ENCODE measurements around the gene SSTR5.
A peak's percentile ranks its signal among the peaks of the same experiment; 100 is the strongest.

Gene SSTR5

GRCh38 chr16:1119129-1119528 is 46.6 kb downstream of the SSTR5 start:
- H3K36me3 ChIP-seq (replicated peaks; ENCODE audit: insufficient read depth, low read length): no peaks in the 10 kb centered on the region
- no peak overlapping the region for H3K27ac ChIP-seq (ENCODE audit: low read length)
- no peak overlapping the region for H2AFZ ChIP-seq (ENCODE audit: low read length)
- 0 out of 2 replicates have a peak, but pooled peaks cover 5% of the 10 kb centered on the region for H3K4me1 ChIP-seq (ENCODE audit: low read length)
- H3K4me3 ChIP-seq (ENCODE audit: low read length): no peak overlapping the region
- no peaks in the 10 kb centered on the region for H3K9me2 ChIP-seq (replicated peaks; ENCODE audit: insufficient read depth, low read length)
- H3K9me3 ChIP-seq (replicated peaks; ENCODE audit: insufficient read depth, low read length): no peaks in the 10 kb centered on the region
- no peak for DNase-seq
- H3K9ac ChIP-seq (ENCODE audit: low read length): no peak overlapping the region
- H4K20me1 ChIP-seq (ENCODE audit: insufficient read depth, low read length): no peaks in the 10 kb centered on the region
- no peak for TF ChIP-seq EZH2phosphoT487 (IDR thresholded peaks at IDR 0.05; ENCODE audit: low read length)
- no peak for TF ChIP-seq EZH2 (optimal IDR thresholded peaks at IDR 0.05; ENCODE audit: low read depth, low read length)
- no peaks in the 10 kb centered on the region for H3K79me2 ChIP-seq (ENCODE audit: low read length)
- no peak overlapping the region for H3K4me2 ChIP-seq (ENCODE audit: low read depth, low read length)
- H3F3A ChIP-seq (ENCODE audit: insufficient read depth, low read length): no peaks in the 10 kb centered on the region
- peaks cover 94% of the 10 kb centered on the region for H3K27me3 ChIP-seq (replicated peaks; ENCODE audit: insufficient read depth, low read length)

GRCh38 chr16:1119766-1120576 is 47.4 kb downstream of the SSTR5 start:
- Histone ChIP-seq H3K9me2 (replicated peaks; ENCODE audit: insufficient read depth, low read length) (no peaks in the 10 kb centered on the region), H3K4me1 (ENCODE audit: low read length) (0 out of 2 replicates have a peak, but pooled peaks cover 5% of the 10 kb centered on the region), H3K9ac (ENCODE audit: low read length) (no peak overlapping the region), H2AFZ (ENCODE audit: low read length) (no peak overlapping the region), H3K4me3 (ENCODE audit: low read length) (no peak overlapping the region), H4K20me1 (ENCODE audit: insufficient read depth, low read length) (no peaks in the 10 kb centered on the region), H3K9me3 (replicated peaks; ENCODE audit: insufficient read depth, low read length) (no peaks in the 10 kb centered on the region), H3K36me3 (replicated peaks; ENCODE audit: insufficient read depth, low read length) (no peaks in the 10 kb centered on the region), H3K27me3 (replicated peaks; ENCODE audit: insufficient read depth, low read length) (peaks cover 94% of the 10 kb centered on the region), H3K79me2 (ENCODE audit: low read length) (no peaks in the 10 kb centered on the region), H3F3A (ENCODE audit: insufficient read depth, low read length) (no peaks in the 10 kb centered on the region), H3K4me2 (ENCODE audit: low read depth, low read length) (no peak overlapping the region), H3K27ac (ENCODE audit: low read length) (no peak overlapping the region)
- TF ChIP-seq CTCF (IDR thresholded peaks at IDR 0.05; ENCODE audit: low read length): no peak
- no peak for TF ChIP-seq EZH2 (optimal IDR thresholded peaks at IDR 0.05; ENCODE audit: low read depth, low read length)
- TF ChIP-seq EZH2phosphoT487 (IDR thresholded peaks at IDR 0.05; ENCODE audit: low read length): no peak
- no peak for DNase-seq

GRCh38 chr16:1120577-1120941 is 48.0 kb downstream of the SSTR5 start:
- no peaks in the 10 kb centered on the region for H3K9me2 ChIP-seq (replicated peaks; ENCODE audit: insufficient read depth, low read length)
- H3K27me3 ChIP-seq (replicated peaks; ENCODE audit: insufficient read depth, low read length): peaks cover 96% of the 10 kb centered on the region
- H3K4me3 ChIP-seq (ENCODE audit: low read length): no peak overlapping the region
- no peak overlapping the region for H3K9ac ChIP-seq (ENCODE audit: low read length)
- H2AFZ ChIP-seq (ENCODE audit: low read length): no peak overlapping the region
- no peak overlapping the region for H3K27ac ChIP-seq (ENCODE audit: low read length)
- H4K20me1 ChIP-seq (ENCODE audit: insufficient read depth, low read length): no peaks in the 10 kb centered on the region
- DNase-seq: no peak
- 0 out of 2 replicates have a peak, but pooled peaks cover 5% of the 10 kb centered on the region for H3K4me1 ChIP-seq (ENCODE audit: low read length)
- no peaks in the 10 kb centered on the region for H3K79me2 ChIP-seq (ENCODE audit: low read length)
- no peaks in the 10 kb centered on the region for H3K9me3 ChIP-seq (replicated peaks; ENCODE audit: insufficient read depth, low read length)
- no peaks in the 10 kb centered on the region for H3F3A ChIP-seq (ENCODE audit: insufficient read depth, low read length)
- H3K4me2 ChIP-seq (ENCODE audit: low read depth, low read length): no peak overlapping the region
- H3K36me3 ChIP-seq (replicated peaks; ENCODE audit: insufficient read depth, low read length): no peaks in the 10 kb centered on the region
- TF ChIP-seq CTCF (IDR thresholded peaks at IDR 0.05; ENCODE audit: low read length) (no peak), EZH2phosphoT487 (IDR thresholded peaks at IDR 0.05; ENCODE audit: low read length) (0 out of 2 replicates have a peak, but pooled peaks have one; percentile 23)

- H3K27ac ChIP-seq (ENCODE audit: low read length): no peak overlapping the region
- H3K4me2 ChIP-seq (ENCODE audit: low read depth, low read length): no peak overlapping the region
- H3K9ac ChIP-seq (ENCODE audit: low read length): no peak overlapping the region
- no peaks in the 10 kb centered on the region for H3K9me3 ChIP-seq (replicated peaks; ENCODE audit: insufficient read depth, low read length)
- TF ChIP-seq EZH2 (optimal IDR thresholded peaks at IDR 0.05; ENCODE audit: low read depth, low read length) (no peak), EZH2phosphoT487 (IDR thresholded peaks at IDR 0.05; ENCODE audit: low read length) (no peak), CTCF (IDR thresholded peaks at IDR 0.05; ENCODE audit: low read length) (no peak)
- no peaks in the 10 kb centered on the region for H3F3A ChIP-seq (ENCODE audit: insufficient read depth, low read length)
- no peaks in the 10 kb centered on the region for H3K79me2 ChIP-seq (ENCODE audit: low read length)
- H3K4me1 ChIP-seq (ENCODE audit: low read length): 0 out of 2 replicates have a peak, but pooled peaks cover 5% of the 10 kb centered on the region
- H3K9me2 ChIP-seq (replicated peaks; ENCODE audit: insufficient read depth, low read length): no peaks in the 10 kb centered on the region
- H3K4me3 ChIP-seq (ENCODE audit: low read length): no peak overlapping the region
- peaks cover 97% of the 10 kb centered on the region for H3K27me3 ChIP-seq (replicated peaks; ENCODE audit: insufficient read depth, low read length)
- no peaks in the 10 kb centered on the region for H3K36me3 ChIP-seq (replicated peaks; ENCODE audit: insufficient read depth, low read length)
- H4K20me1 ChIP-seq (ENCODE audit: insufficient read depth, low read length): no peaks in the 10 kb centered on the region
- DNase-seq: no peak
- H2AFZ ChIP-seq (ENCODE audit: low read length): no peak overlapping the region
Measured at GRCh38 chr16:1121009-1121408, 48.5 kb downstream of the SSTR5 start.
